K562 (cell line): ENCODE results near the gene SRP72.

Experiments used
- IRF2 ChIP-seq: sonication (generic); formaldehyde crosslinking; IDR thresholded peaks from 2 replicates; pipeline ENCODE4 v1.8.1; 2022; ENCODE audit warnings: mild to moderate bottlenecking, missing genetic modification reagents
- TF ChIP-seq, protein P1 (sequence below): fragments of 250-450 bp; sonication (Bioruptor Pico); IDR thresholded peaks from 2 replicates; pipeline ENCODE4 v1.9.0; 2021; ENCODE audit warnings: mild to moderate bottlenecking, inconsistent platforms

DNA sequence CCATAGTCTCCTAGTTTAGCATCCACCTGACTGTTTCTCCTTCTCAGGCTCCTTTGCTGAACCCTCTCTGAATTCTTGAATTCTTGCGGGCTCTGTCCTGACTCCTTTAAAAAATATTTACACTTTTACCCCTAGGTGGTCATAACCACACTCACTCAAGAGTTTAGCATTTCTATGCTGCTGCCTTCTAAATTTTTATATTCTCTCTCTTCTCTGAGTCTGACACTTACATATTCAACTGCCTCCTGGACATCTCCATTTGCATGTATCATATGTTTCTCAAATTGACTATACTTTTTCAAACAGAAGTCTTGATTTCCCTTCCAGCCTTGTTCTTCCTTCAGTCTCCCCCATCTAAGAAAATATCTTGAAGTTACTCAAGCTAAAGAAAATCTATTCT is 69.7 kb downstream of the SRP72 start:
- TF ChIP-seq, protein P1, sequence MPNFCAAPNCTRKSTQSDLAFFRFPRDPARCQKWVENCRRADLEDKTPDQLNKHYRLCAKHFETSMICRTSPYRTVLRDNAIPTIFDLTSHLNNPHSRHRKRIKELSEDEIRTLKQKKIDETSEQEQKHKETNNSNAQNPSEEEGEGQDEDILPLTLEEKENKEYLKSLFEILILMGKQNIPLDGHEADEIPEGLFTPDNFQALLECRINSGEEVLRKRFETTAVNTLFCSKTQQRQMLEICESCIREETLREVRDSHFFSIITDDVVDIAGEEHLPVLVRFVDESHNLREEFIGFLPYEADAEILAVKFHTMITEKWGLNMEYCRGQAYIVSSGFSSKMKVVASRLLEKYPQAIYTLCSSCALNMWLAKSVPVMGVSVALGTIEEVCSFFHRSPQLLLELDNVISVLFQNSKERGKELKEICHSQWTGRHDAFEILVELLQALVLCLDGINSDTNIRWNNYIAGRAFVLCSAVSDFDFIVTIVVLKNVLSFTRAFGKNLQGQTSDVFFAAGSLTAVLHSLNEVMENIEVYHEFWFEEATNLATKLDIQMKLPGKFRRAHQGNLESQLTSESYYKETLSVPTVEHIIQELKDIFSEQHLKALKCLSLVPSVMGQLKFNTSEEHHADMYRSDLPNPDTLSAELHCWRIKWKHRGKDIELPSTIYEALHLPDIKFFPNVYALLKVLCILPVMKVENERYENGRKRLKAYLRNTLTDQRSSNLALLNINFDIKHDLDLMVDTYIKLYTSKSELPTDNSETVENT (CRISPR knock-in tag), result no peak
- no peak for TF ChIP-seq IRF2 (CRISPR knock-in tag)
